ENCODE measurements around the gene MAST3. TPM values are rescaled to one million over a fixed set of nuclear protein-coding genes. Genes with fewer than 3 reads are reported as not detected.

The MAST3 gene
- total RNA-seq, 1 donor from 2014 or later = 4.6 TPM

DNA sequence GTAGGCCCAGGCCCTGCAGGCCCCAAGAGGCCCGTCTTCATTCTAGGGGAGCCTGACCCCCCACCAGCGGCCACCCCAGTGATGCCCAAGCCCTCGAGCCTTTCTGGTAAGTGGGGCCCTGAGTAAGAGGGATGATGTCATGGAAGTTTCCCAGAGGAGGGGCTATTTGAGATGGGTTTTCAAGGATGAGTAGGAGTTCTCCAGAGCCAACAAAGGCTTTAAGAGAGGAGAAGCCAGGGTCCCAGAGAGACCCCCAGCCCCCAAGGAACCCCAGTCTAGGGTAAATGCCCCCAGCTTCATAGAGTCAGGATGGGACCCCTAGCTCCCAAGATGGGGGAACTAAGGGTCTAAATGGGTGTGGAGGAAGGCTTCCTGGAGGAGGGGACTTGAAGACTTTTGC is 46.3 kb downstream of the MAST3 start:
- Histone ChIP-seq H3K4me3 (ENCODE audit: low read depth, low read length) (no peak overlapping the region), H3K36me3 (ENCODE audit: control insufficient read depth, insufficient read depth, low read length) (peaks cover 1% of the 10 kb centered on the region), H3K27me3 (ENCODE audit: control insufficient read depth, insufficient read depth, low read length) (no peaks in the 10 kb centered on the region)
- TF ChIP-seq, protein P1, sequence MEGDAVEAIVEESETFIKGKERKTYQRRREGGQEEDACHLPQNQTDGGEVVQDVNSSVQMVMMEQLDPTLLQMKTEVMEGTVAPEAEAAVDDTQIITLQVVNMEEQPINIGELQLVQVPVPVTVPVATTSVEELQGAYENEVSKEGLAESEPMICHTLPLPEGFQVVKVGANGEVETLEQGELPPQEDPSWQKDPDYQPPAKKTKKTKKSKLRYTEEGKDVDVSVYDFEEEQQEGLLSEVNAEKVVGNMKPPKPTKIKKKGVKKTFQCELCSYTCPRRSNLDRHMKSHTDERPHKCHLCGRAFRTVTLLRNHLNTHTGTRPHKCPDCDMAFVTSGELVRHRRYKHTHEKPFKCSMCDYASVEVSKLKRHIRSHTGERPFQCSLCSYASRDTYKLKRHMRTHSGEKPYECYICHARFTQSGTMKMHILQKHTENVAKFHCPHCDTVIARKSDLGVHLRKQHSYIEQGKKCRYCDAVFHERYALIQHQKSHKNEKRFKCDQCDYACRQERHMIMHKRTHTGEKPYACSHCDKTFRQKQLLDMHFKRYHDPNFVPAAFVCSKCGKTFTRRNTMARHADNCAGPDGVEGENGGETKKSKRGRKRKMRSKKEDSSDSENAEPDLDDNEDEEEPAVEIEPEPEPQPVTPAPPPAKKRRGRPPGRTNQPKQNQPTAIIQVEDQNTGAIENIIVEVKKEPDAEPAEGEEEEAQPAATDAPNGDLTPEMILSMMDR (IDR thresholded peaks at IDR 0.05; ENCODE audit: insufficient read depth, low read length, poor library complexity, severe bottlenecking) = no peak
- no peak for DNase-seq (ENCODE audit: low read depth)

DNA sequence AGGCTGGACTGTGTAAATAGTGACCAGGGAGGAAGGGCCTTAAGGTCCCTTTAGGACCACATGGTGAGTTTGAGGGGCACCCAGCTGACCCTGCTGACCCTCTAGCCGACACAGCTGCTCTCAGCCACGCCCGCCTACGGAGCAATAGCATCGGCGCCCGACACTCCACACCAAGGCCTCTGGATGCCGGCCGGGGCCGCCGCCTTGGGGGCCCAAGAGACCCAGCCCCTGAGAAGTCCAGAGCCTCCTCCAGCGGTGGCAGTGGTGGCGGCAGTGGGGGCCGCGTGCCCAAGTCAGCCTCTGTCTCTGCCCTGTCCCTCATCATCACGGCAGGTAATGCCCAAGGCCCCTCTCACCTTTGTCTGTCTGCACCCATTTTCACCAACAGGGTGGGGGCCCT is 46.8 kb downstream of the MAST3 start:
- Histone ChIP-seq H3K4me3 (ENCODE audit: low read depth, low read length) (no peak overlapping the region), H3K27me3 (ENCODE audit: control insufficient read depth, insufficient read depth, low read length) (no peaks in the 10 kb centered on the region), H3K36me3 (ENCODE audit: control insufficient read depth, insufficient read depth, low read length) (peaks cover 1% of the 10 kb centered on the region)
- DNase-seq (ENCODE audit: low read depth) = no peak
- TF ChIP-seq, protein P1 (IDR thresholded peaks at IDR 0.05; ENCODE audit: insufficient read depth, low read length, poor library complexity, severe bottlenecking) = no peak

DNA sequence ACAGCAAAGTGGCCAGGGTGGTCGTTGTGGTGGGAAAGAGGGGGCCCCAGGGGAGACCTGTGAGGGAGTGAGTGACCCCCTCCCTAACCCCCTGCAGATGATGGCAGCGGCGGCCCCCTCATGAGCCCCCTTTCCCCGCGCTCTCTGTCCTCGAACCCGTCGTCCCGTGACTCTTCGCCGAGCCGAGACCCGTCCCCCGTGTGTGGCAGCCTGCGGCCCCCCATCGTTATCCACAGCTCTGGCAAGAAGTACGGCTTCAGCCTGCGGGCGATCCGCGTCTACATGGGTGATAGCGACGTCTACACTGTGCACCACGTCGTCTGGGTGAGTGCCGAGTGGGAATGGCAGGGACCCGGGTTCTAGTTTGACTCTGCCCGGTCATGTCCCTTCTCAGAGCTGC is 47.3 kb downstream of the MAST3 start:
- no peak for DNase-seq (ENCODE audit: low read depth)
- no peaks in the 10 kb centered on the region for H3K27me3 ChIP-seq (ENCODE audit: control insufficient read depth, insufficient read depth, low read length)
- TF ChIP-seq, protein P1 (IDR thresholded peaks at IDR 0.05; ENCODE audit: insufficient read depth, low read length, poor library complexity, severe bottlenecking) = no peak

DNA sequence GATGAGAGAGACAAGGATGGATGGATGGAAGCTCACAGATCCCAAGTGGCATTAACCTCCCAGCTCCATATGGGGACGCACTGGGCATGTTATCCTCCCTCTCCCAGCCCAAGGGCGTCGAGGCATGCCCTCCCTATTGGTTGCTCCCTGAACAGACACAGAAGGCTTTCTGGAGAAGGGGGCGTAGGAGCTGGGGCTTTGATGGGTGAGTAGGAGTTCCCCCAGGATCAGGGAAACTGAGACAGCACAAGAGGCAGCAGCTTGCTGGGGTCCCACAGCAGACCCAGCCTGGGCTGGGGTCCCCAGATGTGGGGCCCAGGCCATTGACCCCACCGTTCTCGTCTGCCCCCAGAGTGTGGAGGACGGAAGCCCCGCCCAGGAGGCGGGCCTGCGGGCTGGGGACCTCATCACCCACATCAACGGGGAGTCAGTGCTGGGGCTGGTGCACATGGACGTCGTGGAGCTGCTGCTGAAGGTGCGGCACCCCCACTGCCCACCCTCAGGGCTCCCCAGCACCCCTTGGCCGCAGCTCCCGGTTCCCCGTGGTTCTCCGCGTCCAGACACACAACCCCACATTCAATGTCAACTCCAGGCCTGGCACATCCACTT is 47.9 kb downstream of the MAST3 start:
- Histone ChIP-seq H3K4me3 (ENCODE audit: low read depth, low read length) (no peak overlapping the region), H3K36me3 (ENCODE audit: control insufficient read depth, insufficient read depth, low read length) (peaks cover 1% of the 10 kb centered on the region), H3K27me3 (ENCODE audit: control insufficient read depth, insufficient read depth, low read length) (no peaks in the 10 kb centered on the region)
- DNase-seq (ENCODE audit: low read depth) = no peak
- TF ChIP-seq, protein P1 (IDR thresholded peaks at IDR 0.05; ENCODE audit: insufficient read depth, low read length, poor library complexity, severe bottlenecking) = no peak

More for the DNA sequence above, 47.3 kb downstream of the MAST3 start:
- peaks cover 1% of the 10 kb centered on the region for H3K36me3 ChIP-seq (ENCODE audit: control insufficient read depth, insufficient read depth, low read length)
- no peak overlapping the region for H3K4me3 ChIP-seq (ENCODE audit: low read depth, low read length)

DNA sequence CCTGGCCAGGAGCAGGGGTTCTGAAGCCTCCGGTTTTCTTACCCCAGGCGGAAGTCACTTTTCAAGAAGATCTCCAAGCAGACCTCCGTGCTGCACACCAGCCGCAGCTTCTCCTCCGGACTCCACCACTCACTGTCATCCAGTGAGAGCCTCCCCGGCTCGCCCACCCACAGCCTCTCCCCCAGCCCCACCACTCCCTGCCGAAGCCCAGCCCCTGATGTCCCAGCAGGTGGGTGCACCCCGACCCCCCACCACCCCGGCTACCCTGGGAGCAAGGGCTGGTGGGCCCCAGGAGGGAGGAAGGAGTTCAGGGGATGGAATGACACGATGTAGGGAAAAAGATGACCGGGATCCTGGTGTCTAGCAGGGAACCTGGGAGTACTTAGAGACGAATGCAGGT is 49.8 kb downstream of the MAST3 start:
- Histone ChIP-seq H3K4me3 (ENCODE audit: low read depth, low read length) (no peak overlapping the region), H3K36me3 (ENCODE audit: control insufficient read depth, insufficient read depth, low read length) (peaks cover 2% of the 10 kb centered on the region), H3K27me3 (ENCODE audit: control insufficient read depth, insufficient read depth, low read length) (no peaks in the 10 kb centered on the region)
- no peak for DNase-seq (ENCODE audit: low read depth)
- TF ChIP-seq, protein P1 (IDR thresholded peaks at IDR 0.05; ENCODE audit: insufficient read depth, low read length, poor library complexity, severe bottlenecking) = no peak

DNA sequence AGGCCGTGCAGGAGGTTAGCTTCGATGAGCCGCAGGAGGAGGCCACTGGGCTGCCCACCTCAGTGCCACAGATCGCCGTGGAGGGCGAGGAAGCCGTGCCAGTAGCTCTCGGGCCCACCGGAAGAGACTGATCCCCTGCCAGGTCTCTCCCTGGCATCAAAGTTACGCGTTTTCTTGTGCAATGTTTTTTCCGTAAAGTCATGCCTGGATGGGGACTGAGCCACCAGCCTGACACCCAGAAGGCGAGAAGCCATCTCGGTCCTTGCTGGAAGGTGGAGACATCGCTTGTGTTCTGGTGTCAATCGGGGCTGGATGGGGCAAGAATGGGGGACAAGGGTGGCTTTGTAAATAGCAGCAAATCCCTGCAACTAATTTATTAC is 52.0 kb downstream of the MAST3 start:
- no peak overlapping the region for H3K4me3 ChIP-seq (ENCODE audit: low read depth, low read length)
- H3K27me3 ChIP-seq (ENCODE audit: control insufficient read depth, insufficient read depth, low read length) = no peaks in the 10 kb centered on the region

More for the DNA sequence above, 52.0 kb downstream of the MAST3 start:
- DNase-seq (ENCODE audit: low read depth) = no peak
- peaks cover 2% of the 10 kb centered on the region for H3K36me3 ChIP-seq (ENCODE audit: control insufficient read depth, insufficient read depth, low read length)
- TF ChIP-seq, protein P1 (IDR thresholded peaks at IDR 0.05; ENCODE audit: insufficient read depth, low read length, poor library complexity, severe bottlenecking) = no peak
